T-cell (primary cell): Measurements from ENCODE around the gene PADI2. TPM values are rescaled to one million over a fixed set of nuclear protein-coding genes. Genes with fewer than 3 reads are reported as not detected.
"Not testable (repeated sequence)": the region's sequence is repeated elsewhere in the genome, so short reads cannot be mapped to it uniquely, and the experiment has no call there.

Experiments
- ATAC-seq, 4 experiments: fragments of 200-7000 bp in 3 of 4; fragments of 150-1000 bp in 1 of 4; cut with Tn5 transposase; replicated peaks in 1 of 4; 1 replicate in 3 of 4; 2 replicates in 1 of 4; pipeline ENCODE4 v1.10.0; 2021; ENCODE audit warnings: moderate library complexity in 3 of 4, mild to moderate bottlenecking in 2 of 4, moderate number of reproducible peaks in 1 of 4
- CTCF ChIA-PET, 2 donors: fragments of 300-600 bp; sonication (Branson Sonifier 250); formaldehyde crosslinking; loops; one replicate each; lab custom pipeline; 2022; ENCODE audit warnings: antibody characterized with exemption in 2 of 2; lab: Charles Lee
- POLR2A ChIA-PET, 2 donors: fragments of 300-600 bp; sonication (Branson Sonifier 250); formaldehyde crosslinking; loops; one replicate each; lab custom pipeline; 2022; ENCODE audit warnings: antibody characterized with exemption in 2 of 2; lab: Charles Lee
- DNase-seq, 35 experiments: peaks; one replicate each; pipeline versions ENCODE4 v3.0.0 to v3.0.0-alpha.2; 2013 to 2023
- H3K27ac ChIP-seq: one replicate; pipeline ENCODE4 v1.5.1; 2013; ENCODE audit warnings: low read length
- H3K27me3 ChIP-seq, 2 experiments: replicated peaks in 1 of 2; 1 replicate in 1 of 2; 2 replicates in 1 of 2; pipeline versions ENCODE4 v1.6.1 to v1.7.0; 2013; ENCODE audit warnings: low read length in 1 of 2, mixed read lengths in 1 of 2; ENCODE audit not compliant: control insufficient read depth in 2 of 2, insufficient read depth in 2 of 2; ENCODE audit errors: extremely low read depth in 1 of 2
- H3K36me3 ChIP-seq, 2 donors: 1 replicate in 1 of 2; 2 replicates in 1 of 2; pipeline versions ENCODE4 v1.6.1 to v1.7.0; 2013; ENCODE audit warnings: low read length in 1 of 2; ENCODE audit not compliant: control insufficient read depth in 2 of 2, insufficient read depth in 1 of 2; ENCODE audit errors: extremely low read depth in 1 of 2
- H3K4me1 ChIP-seq, 2 experiments: 1 replicate in 1 of 2; 2 replicates in 1 of 2; pipeline versions ENCODE4 v1.6.1 to v1.7.0; 2013; ENCODE audit warnings: low read length in 2 of 2, mixed read lengths in 1 of 2; ENCODE audit not compliant: insufficient read depth in 2 of 2, control insufficient read depth in 1 of 2; ENCODE audit errors: extremely low read depth in 1 of 2
- H3K4me3 ChIP-seq, 2 donors: 1 replicate in 1 of 2; 2 replicates in 1 of 2; pipeline versions ENCODE4 v1.5.1 to v1.7.0; 2013; ENCODE audit warnings: mild to moderate bottlenecking in 2 of 2, low read length in 1 of 2, moderate library complexity in 1 of 2; ENCODE audit not compliant: control insufficient read depth in 1 of 2; ENCODE audit errors: extremely low read depth in 1 of 2
- H3K9me3 ChIP-seq: 2 replicates; pipeline ENCODE4 v1.7.0; 2013
- H3K27ac Mint-ChIP-seq, 2 donors: one replicate each; pipeline ENCODE4 v1.8.0; 2020 to 2021; ENCODE audit warnings: mild to moderate bottlenecking in 2 of 2, mixed read lengths in 2 of 2
- H3K27me3 Mint-ChIP-seq, 2 donors: one replicate each; pipeline ENCODE4 v1.8.0; 2021 to 2022; ENCODE audit warnings: mixed read lengths in 2 of 2
- H3K36me3 Mint-ChIP-seq: one replicate; pipeline ENCODE4 v1.8.0; 2021; ENCODE audit warnings: mixed read lengths
- H3K4me1 Mint-ChIP-seq, 3 donors: one replicate each; pipeline ENCODE4 v1.8.0; 2020 to 2022; ENCODE audit warnings: mixed read lengths in 3 of 3, mild to moderate bottlenecking in 1 of 3
- H3K4me3 Mint-ChIP-seq, 3 donors: one replicate each; pipeline ENCODE4 v1.8.0; 2020 to 2022; ENCODE audit warnings: mild to moderate bottlenecking in 3 of 3, mixed read lengths in 3 of 3, moderate library complexity in 3 of 3
- H3K9me3 Mint-ChIP-seq, 3 donors: one replicate each; pipeline ENCODE4 v1.8.0; 2020 to 2022; ENCODE audit warnings: mixed read lengths in 3 of 3
- WGBS: methylation state at CpG from one replicate; pipeline ENCODE4 v1.1.5; 2013; ENCODE audit warnings: missing lambda C conversion rate; ENCODE audit not compliant: insufficient coverage; 5-methylcytosine and 5-hydroxymethylcytosine counted together
- total RNA-seq, 35 experiments: library from RNA in 6 of 35; stranded (reverse) in 6 of 35; fragments of 120-200 nt in 1 of 35; gene quantifications; one replicate each; pipeline versions ENCODE4 v1.2.1 to v1.2.4 and lab custom pipeline; 2013 to 2026

PADI2 gene
- total RNA-seq, 5 donors from 2014 or later (not counting 1 experiment from before 2014, with no cell fraction given) = 0.23 to 0.35 (median 0.30) TPM; not detected in 2

- Mint-ChIP-seq H3K4me1 (no peaks in the 10 kb centered on the region), H3K4me3 (no peak overlapping the region), H3K27me3 (peaks cover 0 to 5% of the 10 kb centered on the region in 2 donors), H3K36me3 (no peaks in the 10 kb centered on the region), H3K9me3 (no peaks in the 10 kb centered on the region), H3K27ac (no peak overlapping the region)
- Histone ChIP-seq H3K27me3 (peaks cover 0 to 12% of the 10 kb centered on the region in 2 experiments), H3K4me3 (no peak overlapping the region), H3K4me1 (no peaks in the 10 kb centered on the region), H3K36me3 (no peaks in the 10 kb centered on the region), H3K27ac (no peak overlapping the region), H3K9me3 (peaks cover 2% of the 10 kb centered on the region)
- CTCF ChIA-PET = no interaction called here
- no peak for DNase-seq
- ATAC-seq = no peak
- 82% methylated on average over 9 of the region's 12 CpGs for WGBS
- POLR2A ChIA-PET = no interaction called here
Observed at GRCh38 chr1:17068789-17069188, 50.5 kb downstream of the PADI2 start.

- H3K27ac ChIP-seq = no peak overlapping the region
- H3K36me3 ChIP-seq = no peaks in the 10 kb centered on the region
- H3K9me3 ChIP-seq = peaks cover 2% of the 10 kb centered on the region
- H3K27me3 ChIP-seq = peaks cover 0 to 12% of the 10 kb centered on the region in 2 experiments
- no peak for DNase-seq
- H3K36me3 Mint-ChIP-seq = no peaks in the 10 kb centered on the region
- peaks cover 0 to 5% of the 10 kb centered on the region in 2 donors for H3K27me3 Mint-ChIP-seq
- no peak overlapping the region for H3K27ac Mint-ChIP-seq
- no peak for ATAC-seq
- no peaks in the 10 kb centered on the region for H3K4me1 ChIP-seq
- ChIA-PET CTCF (no interaction called here), POLR2A (no interaction called here)
- no peaks in the 10 kb centered on the region for H3K4me1 Mint-ChIP-seq
- H3K4me3 Mint-ChIP-seq = no peak overlapping the region
- H3K4me3 ChIP-seq = no peak overlapping the region
- no peaks in the 10 kb centered on the region for H3K9me3 Mint-ChIP-seq
- WGBS = 68% methylated on average over 5 of the region's 10 CpGs
Observed at GRCh38 chr1:17067465-17068240, 51.6 kb downstream of the PADI2 start.

- POLR2A ChIA-PET = no interaction called here
- WGBS = no CpG with 5 or more reads among the region's 3 CpGs
- H3K9me3 Mint-ChIP-seq = no peaks in the 10 kb centered on the region
- Histone ChIP-seq H3K27ac (no peak overlapping the region), H3K9me3 (peaks cover 2% of the 10 kb centered on the region), H3K4me1 (no peaks in the 10 kb centered on the region), H3K36me3 (no peaks in the 10 kb centered on the region), H3K4me3 (no peak overlapping the region), H3K27me3 (peaks cover 0 to 12% of the 10 kb centered on the region in 2 experiments)
- no peak overlapping the region for H3K4me3 Mint-ChIP-seq
- H3K27me3 Mint-ChIP-seq = peaks cover 0 to 7% of the 10 kb centered on the region in 2 donors
- DNase-seq (no peak), ATAC-seq (no peak)
- H3K27ac Mint-ChIP-seq = no peak overlapping the region
- H3K36me3 Mint-ChIP-seq = no peaks in the 10 kb centered on the region
- H3K4me1 Mint-ChIP-seq = no peaks in the 10 kb centered on the region
- CTCF ChIA-PET = no interaction called here
Observed at GRCh38 chr1:17067069-17067426, 52.2 kb downstream of the PADI2 start.

- no peak for DNase-seq
- Histone ChIP-seq H3K27ac (no peak overlapping the region), H3K9me3 (peaks cover 2% of the 10 kb centered on the region), H3K36me3 (no peaks in the 10 kb centered on the region), H3K4me1 (no peaks in the 10 kb centered on the region), H3K27me3 (peaks cover 0 to 11% of the 10 kb centered on the region in 2 experiments), H3K4me3 (no peak overlapping the region)
- no peaks in the 10 kb centered on the region for H3K4me1 Mint-ChIP-seq
- ChIA-PET CTCF (no interaction called here), POLR2A (no interaction called here)
- no peaks in the 10 kb centered on the region for H3K36me3 Mint-ChIP-seq
- no peak for ATAC-seq
- WGBS = 100% methylated on average over 4 of the region's 11 CpGs
- no peaks in the 10 kb centered on the region for H3K9me3 Mint-ChIP-seq
- H3K27me3 Mint-ChIP-seq = peaks cover 0 to 12% of the 10 kb centered on the region in 2 donors
- no peak overlapping the region for H3K27ac Mint-ChIP-seq
- H3K4me3 Mint-ChIP-seq = no peak overlapping the region
Observed at GRCh38 chr1:17066361-17067068, 52.7 kb downstream of the PADI2 start.

GRCh38 chr1:17065666-17066065 is 53.6 kb downstream of the PADI2 start:
- DNase-seq = no peak
- Mint-ChIP-seq H3K9me3 (no peaks in the 10 kb centered on the region), H3K4me1 (no peaks in the 10 kb centered on the region), H3K27ac (no peak overlapping the region), H3K27me3 (peaks cover 0 to 14% of the 10 kb centered on the region in 2 donors), H3K36me3 (no peaks in the 10 kb centered on the region), H3K4me3 (no peak overlapping the region)
- ChIA-PET CTCF (no interaction called here), POLR2A (no interaction called here)
- no peak overlapping the region for H3K27ac ChIP-seq
- H3K9me3 ChIP-seq = peaks cover 2% of the 10 kb centered on the region
- no peak overlapping the region for H3K4me3 ChIP-seq
- H3K27me3 ChIP-seq = peaks cover 0 to 8% of the 10 kb centered on the region in 2 experiments
- no peaks in the 10 kb centered on the region for H3K4me1 ChIP-seq
- ATAC-seq = no peak
- WGBS = 78% methylated on average over 7 of the region's 7 CpGs
- no peaks in the 10 kb centered on the region for H3K36me3 ChIP-seq

GRCh38 chr1:17062751-17063150 is 56.5 kb downstream of the PADI2 start:
- H3K27ac ChIP-seq, DNase-seq, H3K36me3 ChIP-seq, H3K4me3 Mint-ChIP-seq, H3K9me3 Mint-ChIP-seq, H3K9me3 ChIP-seq, H3K27ac Mint-ChIP-seq, H3K4me1 Mint-ChIP-seq, POLR2A ChIA-PET, H3K36me3 Mint-ChIP-seq, ATAC-seq, H3K4me1 ChIP-seq, H3K4me3 ChIP-seq: not testable (repeated sequence)
- peaks cover 2 to 14% of the 10 kb centered on the region in 2 experiments for H3K27me3 ChIP-seq
- CTCF ChIA-PET = interaction anchor here (0.6 kb wide), 2 partner anchors 17 to 274 kb away, joined by 3 to 5 read pairs; no protein-coding TSS in a partner anchor
- peaks cover 3 to 16% of the 10 kb centered on the region in 2 donors for H3K27me3 Mint-ChIP-seq
- 59% methylated on average over 5 of the region's 7 CpGs for WGBS
